GM21737 (cell line): Measurements from ENCODE around the gene CHMP5.
"Not testable (repeated sequence)": the region's sequence is repeated elsewhere in the genome, so short reads cannot be mapped to it uniquely, and the experiment has no call there.

Experiments used
- ATAC-seq: cut with Tn5 transposase; IDR thresholded peaks from one replicate; pipeline ENCODE4 v1.9.1; 2021; ENCODE audit warnings: mild to moderate bottlenecking, moderate library complexity; ENCODE audit not compliant: unreplicated experiment

CHMP5 gene

GRCh38 chr9:33310748-33311147 is 45.9 kb downstream of the CHMP5 start:
- no peak for ATAC-seq

GRCh38 chr9:33311953-33312352 is 47.1 kb downstream of the CHMP5 start:
- no peak for ATAC-seq

GRCh38 chr9:33315371-33315770 is 50.5 kb downstream of the CHMP5 start:
- ATAC-seq: no peak

DNA sequence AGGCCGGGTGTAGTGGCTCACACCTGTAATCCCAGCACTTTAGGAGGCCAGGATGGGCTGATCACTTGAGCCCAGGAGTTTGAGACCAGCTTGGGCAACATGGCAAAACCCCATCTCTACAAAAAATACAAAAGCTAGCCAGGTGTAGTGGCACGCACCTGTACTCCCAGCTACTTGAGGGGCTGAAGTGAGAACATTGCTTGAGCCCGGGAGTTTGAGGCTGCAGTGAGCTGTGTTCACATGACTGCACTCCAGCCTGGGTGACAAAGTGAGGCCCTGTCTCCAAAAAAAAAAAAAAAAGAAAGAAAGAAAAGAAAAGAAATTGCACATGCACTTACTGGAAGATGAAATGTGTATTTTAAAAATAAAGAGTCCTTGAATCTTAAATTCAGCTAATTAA is 52.3 kb downstream of the CHMP5 start:
- not testable (repeated sequence) for ATAC-seq

- ATAC-seq: no peak
These were observed 53.4 kb downstream of the CHMP5 start for GRCh38 chr9:33318225-33318624.

DNA sequence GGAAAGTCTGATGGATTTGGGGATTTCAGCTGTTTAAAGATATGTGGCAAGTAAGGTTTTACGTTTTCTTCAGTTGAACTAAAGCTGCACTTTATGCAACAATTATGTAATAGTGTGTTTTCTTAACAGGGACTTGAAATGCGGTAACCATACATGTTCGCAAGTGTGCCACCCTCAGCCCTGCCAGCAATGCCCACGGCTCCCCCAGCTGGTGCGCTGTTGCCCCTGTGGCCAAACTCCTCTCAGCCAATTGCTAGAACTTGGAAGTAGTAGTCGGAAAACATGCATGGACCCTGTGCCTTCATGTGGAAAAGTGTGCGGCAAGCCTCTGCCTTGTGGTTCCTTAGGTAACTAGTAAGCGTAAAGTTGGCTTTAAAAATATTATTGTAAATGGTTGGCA is 53.9 kb downstream of the CHMP5 start:
- no peak for ATAC-seq

DNA sequence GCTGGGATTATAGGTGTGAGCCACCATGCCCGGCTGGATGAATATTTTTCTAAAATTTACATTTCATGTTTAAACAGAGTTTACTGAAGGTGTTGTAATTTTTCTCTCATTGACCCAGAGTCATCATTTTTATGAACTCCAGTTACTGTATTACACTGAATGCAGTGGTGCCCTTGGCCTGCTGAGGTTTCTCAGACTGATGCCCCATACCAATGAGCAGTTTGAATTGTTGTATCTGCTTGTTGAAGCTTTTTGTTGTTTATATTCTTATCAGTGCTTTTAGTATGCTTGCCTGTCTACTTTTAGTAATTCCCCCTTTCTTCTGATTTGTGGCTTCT is 55.4 kb downstream of the CHMP5 start:
- no peak for ATAC-seq

DNA sequence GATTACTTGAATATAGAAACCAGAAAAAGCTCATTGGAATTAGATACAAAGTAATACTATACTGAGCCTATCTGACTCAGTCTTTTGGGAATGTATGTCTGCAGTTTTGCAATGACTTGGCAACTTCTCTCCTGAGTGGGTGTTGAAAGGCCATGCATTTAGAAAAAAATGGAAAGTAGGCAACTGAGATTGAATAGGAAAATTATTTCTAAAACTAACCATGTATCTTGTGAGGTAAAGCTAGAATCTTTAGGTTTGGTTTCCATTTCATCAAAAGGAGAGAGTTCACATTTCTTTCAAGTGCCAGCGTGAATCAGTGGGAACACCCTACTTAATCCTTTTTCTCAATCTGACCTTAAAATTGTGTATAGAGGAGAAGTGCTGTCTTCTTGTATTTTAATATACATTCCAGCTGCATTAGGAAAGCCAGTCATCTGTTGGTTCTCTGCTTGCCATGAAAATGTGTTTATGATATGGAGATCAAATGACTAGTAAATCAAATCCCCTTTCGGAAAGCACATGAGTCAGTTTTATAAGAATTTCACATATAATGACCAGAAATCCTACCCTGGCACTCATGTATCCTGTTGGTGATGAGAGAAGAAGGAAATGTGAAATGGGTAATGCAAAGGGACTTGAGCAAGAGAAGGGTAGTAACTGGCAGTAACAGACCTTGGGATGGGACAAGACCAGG is 55.9 kb downstream of the CHMP5 start:
- no peak for ATAC-seq

GRCh38 chr9:33329117-33329563 is 64.3 kb downstream of the CHMP5 start:
- ATAC-seq: no peak

DNA sequence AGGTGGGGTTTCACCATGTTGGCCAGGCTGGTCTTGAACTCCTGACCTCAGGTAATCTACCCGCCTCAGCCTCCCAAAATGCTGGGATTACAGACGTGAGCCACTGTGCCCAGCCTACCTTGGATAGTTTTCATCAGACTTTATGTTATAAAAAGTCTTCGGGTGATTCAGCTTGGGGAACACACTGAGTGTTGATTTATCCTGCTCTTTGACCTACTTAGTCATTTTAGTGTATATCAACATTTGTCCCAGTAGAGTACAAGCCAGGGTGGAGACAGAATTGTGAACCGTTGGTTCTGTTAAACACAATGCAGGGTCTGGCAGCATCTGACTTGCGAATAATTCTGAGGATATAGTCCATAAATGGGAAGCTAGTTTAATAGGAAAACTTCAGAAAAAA is 65.1 kb downstream of the CHMP5 start:
- ATAC-seq: no peak

DNA sequence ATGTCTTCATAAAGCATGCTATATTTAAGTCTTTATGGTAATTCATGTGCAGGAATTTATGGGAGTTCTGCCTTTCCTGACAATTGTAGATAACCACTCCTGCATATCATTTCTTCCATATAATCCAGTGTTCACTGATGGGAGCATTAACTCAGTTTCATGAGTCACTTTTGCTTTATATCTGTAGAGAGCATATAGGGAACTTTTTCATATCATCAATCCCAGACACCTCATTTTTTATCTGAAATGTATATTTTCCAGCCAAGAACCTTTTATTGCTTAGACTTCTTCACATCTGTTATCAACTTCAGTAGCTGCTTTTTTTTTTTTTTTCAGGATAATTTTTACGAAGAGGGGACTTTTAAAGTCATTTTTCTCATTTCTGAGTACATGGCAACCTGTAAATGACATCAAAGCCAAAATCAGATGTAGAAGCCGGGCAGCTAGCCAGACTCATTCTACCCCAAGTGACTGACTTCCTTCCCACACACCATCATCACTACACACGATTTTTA is 66.6 kb downstream of the CHMP5 start:
- ATAC-seq: no peak
